Activated CD4-positive, alpha-beta T cell treated with anti-CD3 and anti-CD28 coated beads for 1 hour (primary cell): ENCODE results near the gene OR52E4.

Experiments used
- DNase-seq: peaks from one replicate; pipeline ENCODE4 v3.0.0-alpha.2; 2020

OR52E4 gene

GRCh38 chr11:5929571-5930368, 49.3 kb downstream of the OR52E4 start:
- no peak for DNase-seq

- DNase-seq: no peak
Measured at GRCh38 chr11:5930614-5931013, 50.2 kb downstream of the OR52E4 start.

- no peak for DNase-seq
Measured at GRCh38 chr11:5931061-5931460, 50.6 kb downstream of the OR52E4 start.

GRCh38 chr11:5932671-5933070, 52.2 kb downstream of the OR52E4 start:
- DNase-seq: no peak

GRCh38 chr11:5933116-5933515, 52.7 kb downstream of the OR52E4 start:
- no peak for DNase-seq
